Ovary (tissue), 9 donors: Measurements from ENCODE around the gene MYF6. TPM values are rescaled to one million over a fixed set of nuclear protein-coding genes. Genes with fewer than 3 reads are reported as not detected.

Experiments used
- DNase-seq, 5 donors: peaks; one replicate each; pipeline ENCODE4 v3.0.0-alpha.2; 2019 to 2020
- H3K27ac ChIP-seq, 2 donors: fragments of 200-600 bp; one replicate each; pipeline versions ENCODE4 v1.5.1 to v1.8.0; 2019 to 2022
- H3K27me3 ChIP-seq: fragments of 200-600 bp; one replicate; pipeline ENCODE4 v1.8.0; 2022
- H3K36me3 ChIP-seq: fragments of 200-600 bp; sonication (generic); one replicate; pipeline ENCODE4 v1.5.1; 2019
- H3K4me1 ChIP-seq: one replicate; pipeline ENCODE4 v1.8.1; 2013; ENCODE audit warnings: mild to moderate bottlenecking, moderate library complexity; ENCODE audit not compliant: insufficient read depth
- H3K4me3 ChIP-seq: fragments of 200-600 bp; sonication (generic); one replicate; pipeline ENCODE4 v1.5.1; 2017
- H3K9me3 ChIP-seq, 2 donors: fragments of 200-600 bp in 1 of 2; sonication (generic) in 1 of 2; one replicate each; pipeline versions ENCODE4 v1.5.1 to v1.8.1; 2013 to 2019; ENCODE audit warnings: mild to moderate bottlenecking in 1 of 2, moderate library complexity in 1 of 2
- EP300 ChIP-seq: sonication (generic); formaldehyde crosslinking; IDR thresholded peaks from one replicate; pipeline ENCODE4 v1.6.1; 2017; ENCODE audit warnings: antibody characterized with exemption
- POLR2A ChIP-seq: fragments of 450-650 bp; IDR thresholded peaks from one replicate; pipeline ENCODE4 v1.6.1; 2017; ENCODE audit warnings: antibody characterized with exemption, mild to moderate bottlenecking, moderate library complexity
- WGBS, 3 donors: extraction: QIAGEN DNeasy Blood & Tissue Kit in 1 of 3; methylation state at CpG; one replicate each; pipeline versions ENCODE4 v1.1.5 to v1.1.7; 2013 to 2017; 5-methylcytosine and 5-hydroxymethylcytosine counted together
- intact Hi-C, 4 donors: fragments of 100-400 bp; cut with DNase I; formaldehyde crosslinking; loops; one replicate each; pipeline versions ENCODE4 v1.11.0 to v1.15.1; 2022 to 2023
- polyA plus RNA-seq, 2 donors: library from polyadenylated mRNA; stranded (reverse); fragments of 200-250 nt in 1 of 2; fragments of 350-450 nt in 1 of 2; fragmentation: Illumina TruSeq in 1 of 2; extraction: RNeasy Lipid Tissue Mini Kit (QIAGEN cat#74804) in 1 of 2; gene quantifications; one replicate each; pipeline ENCODE4 v1.2.3, GENCODE V29; 2013 to 2014
- total RNA-seq, 7 donors: library from RNA; depleted of rRNA in 2 of 7; stranded (reverse); fragments of >200 nt in 2 of 7; fragmentation: NEBNext Ultra II Directional in 3 of 7; extraction: Animal tissue kit (Norgen Biotek cat#: 25700) in 3 of 7; gene quantifications; one replicate each; pipeline versions ENCODE4 v1.1.0 to v1.2.4, GENCODE V29; 2016 to 2023
- TF ChIP-seq, protein P1 (sequence below), 3 donors: fragments of 450-650 bp in 2 of 3; fragments of 200-600 bp in 1 of 3; IDR thresholded peaks; one replicate each; pipeline versions ENCODE4 v1.5.1 to v1.8.0; 2016 to 2022; ENCODE audit warnings: antibody characterized with exemption in 3 of 3, mild to moderate bottlenecking in 1 of 3
- donor health status: DM: no; HTN: no; CAD: no; lungs with moderate emphysema.
- donor health status: DM: no; HTN: no; CAD: no.
- donor health status: Bipolar disorder and iron deficiency.
- donor health status: DM: yes; HTN: yes; CAD: no.
- donor health status: DM: no; HTN: no; CAD: no.
- donor health status: DM: yes; HTN: yes; CAD: no.

The MYF6 gene
- total and polyA plus RNA-seq, 9 donors, result not detected

DNA sequence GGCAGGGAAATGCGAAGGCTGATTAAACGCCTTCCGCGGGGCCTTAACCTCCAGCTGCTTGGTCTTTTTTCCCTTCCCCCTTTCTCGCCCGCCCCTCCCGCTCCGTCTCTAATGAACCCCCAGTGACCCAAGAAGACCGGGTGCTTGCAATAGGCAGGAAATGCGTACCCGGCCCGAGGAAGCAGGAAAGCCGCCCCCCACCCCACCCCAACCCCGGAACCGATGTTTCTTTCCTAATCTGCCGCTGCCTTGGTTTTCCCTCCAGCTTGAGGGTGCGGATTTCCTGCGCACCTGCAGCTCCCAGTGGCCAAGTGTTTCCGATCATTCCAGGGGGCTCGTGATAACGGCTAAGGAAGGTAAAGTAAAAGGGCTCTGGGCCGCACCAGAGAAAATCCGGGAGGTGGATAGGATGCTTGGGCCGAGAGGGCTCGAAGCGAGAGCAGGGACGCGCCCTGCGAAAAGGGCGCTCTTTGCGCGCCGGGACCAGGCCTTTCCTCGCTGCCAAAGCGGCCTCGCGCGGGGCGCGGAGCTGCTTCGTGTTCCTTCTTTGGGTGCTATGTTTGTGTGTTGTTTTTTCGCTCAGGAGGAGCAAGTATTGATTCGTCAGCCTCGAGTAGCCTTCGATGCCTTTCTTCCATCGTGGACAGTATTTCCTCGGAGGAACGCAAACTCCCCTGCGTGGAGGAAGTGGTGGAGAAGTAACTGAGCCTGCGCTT lies 983 bp downstream of the MYF6 start:
- WGBS, 3 donors, result 14 to 15% (median 14%) methylated on average over 50 of the region's 50 CpGs
- no peak overlapping the region for H3K27ac ChIP-seq
- H3K27me3 ChIP-seq, result no peaks in the 10 kb centered on the region
- H3K4me1 ChIP-seq, result no peaks in the 10 kb centered on the region
- no peak overlapping the region for H3K4me3 ChIP-seq
- no peak for DNase-seq
- TF ChIP-seq POLR2A, result no peak
- TF ChIP-seq, protein P1, sequence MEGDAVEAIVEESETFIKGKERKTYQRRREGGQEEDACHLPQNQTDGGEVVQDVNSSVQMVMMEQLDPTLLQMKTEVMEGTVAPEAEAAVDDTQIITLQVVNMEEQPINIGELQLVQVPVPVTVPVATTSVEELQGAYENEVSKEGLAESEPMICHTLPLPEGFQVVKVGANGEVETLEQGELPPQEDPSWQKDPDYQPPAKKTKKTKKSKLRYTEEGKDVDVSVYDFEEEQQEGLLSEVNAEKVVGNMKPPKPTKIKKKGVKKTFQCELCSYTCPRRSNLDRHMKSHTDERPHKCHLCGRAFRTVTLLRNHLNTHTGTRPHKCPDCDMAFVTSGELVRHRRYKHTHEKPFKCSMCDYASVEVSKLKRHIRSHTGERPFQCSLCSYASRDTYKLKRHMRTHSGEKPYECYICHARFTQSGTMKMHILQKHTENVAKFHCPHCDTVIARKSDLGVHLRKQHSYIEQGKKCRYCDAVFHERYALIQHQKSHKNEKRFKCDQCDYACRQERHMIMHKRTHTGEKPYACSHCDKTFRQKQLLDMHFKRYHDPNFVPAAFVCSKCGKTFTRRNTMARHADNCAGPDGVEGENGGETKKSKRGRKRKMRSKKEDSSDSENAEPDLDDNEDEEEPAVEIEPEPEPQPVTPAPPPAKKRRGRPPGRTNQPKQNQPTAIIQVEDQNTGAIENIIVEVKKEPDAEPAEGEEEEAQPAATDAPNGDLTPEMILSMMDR (IDR thresholded peaks at IDR 0.05), result no peak
- TF ChIP-seq EP300, result no peak
- no peaks in the 10 kb centered on the region for H3K36me3 ChIP-seq
- intact Hi-C loops, result no loop called here
- peaks cover 0 to 4% of the 10 kb centered on the region in 2 donors for H3K9me3 ChIP-seq

DNA sequence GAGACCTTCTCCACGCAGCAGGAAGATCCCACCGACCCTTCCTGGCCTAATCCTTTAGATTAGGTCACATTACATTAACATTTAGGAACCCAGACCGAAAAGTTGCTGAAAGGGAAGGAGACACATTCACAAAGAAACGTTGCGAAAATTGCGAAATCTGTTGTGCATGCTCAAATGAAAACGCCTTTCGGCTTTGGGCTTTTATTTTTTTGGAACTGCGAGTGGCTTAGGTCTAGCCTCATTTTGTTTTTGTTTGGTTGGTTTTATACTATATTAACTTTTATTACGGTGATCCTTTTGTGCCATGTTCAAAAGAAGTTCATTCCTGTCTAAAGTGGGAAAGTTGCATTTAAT lies 1.5 kb downstream of the MYF6 start:
- intact Hi-C loops, result no loop called here
- Histone ChIP-seq H3K27ac (no peak overlapping the region), H3K4me3 (no peak overlapping the region), H3K36me3 (no peaks in the 10 kb centered on the region), H3K4me1 (no peaks in the 10 kb centered on the region), H3K27me3 (no peaks in the 10 kb centered on the region), H3K9me3 (peaks cover 0 to 4% of the 10 kb centered on the region in 2 donors)
- 66 to 72% (median 71%) methylated on average over 10 of the region's 10 CpGs for WGBS, 3 donors
- DNase-seq, result no peak
- no peak for TF ChIP-seq EP300
- TF ChIP-seq, protein P1 (IDR thresholded peaks at IDR 0.05), result no peak

DNA sequence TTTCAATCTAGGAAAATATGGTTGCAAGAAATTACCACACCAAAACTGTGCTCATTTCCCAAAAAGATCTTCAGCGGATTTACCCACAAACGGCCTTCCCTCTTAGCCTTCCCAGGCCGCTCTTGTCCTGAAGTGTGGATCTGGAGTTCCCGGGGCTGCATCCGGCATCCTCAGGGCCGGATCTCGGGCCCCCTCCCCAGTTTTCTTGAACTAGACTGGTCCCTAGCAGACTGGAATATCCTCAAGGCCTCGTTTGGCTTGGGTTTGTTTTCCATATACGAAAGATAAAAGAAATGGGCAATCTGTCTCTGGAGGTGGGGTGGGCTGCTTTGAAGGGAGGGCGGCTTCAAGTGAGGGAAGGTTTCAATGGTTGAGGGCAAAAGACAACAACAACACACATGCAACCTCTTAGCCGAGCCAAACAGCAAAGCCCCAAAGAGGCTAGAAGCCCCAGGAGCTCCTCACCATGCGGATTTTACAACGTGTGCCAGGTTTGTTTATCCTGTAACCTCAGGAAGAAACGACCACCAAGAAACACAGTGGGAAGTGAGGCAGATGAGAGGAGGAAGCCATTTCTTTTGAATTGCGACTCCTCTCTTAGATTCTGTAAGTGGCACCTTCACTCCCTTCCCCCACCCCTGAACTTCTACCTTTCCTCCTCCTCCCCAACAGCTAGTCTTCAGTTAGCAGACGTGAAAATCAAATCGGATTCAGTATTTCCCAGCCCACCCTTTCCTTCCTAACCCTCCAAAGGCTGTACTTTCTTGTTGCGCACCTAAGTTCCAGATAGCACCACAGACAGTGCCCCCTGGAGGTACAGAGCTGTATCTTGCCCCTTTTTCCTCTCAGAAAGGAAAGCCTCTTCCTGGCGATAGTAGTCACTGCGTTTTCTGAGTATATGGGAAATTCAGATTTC lies 2.6 kb downstream of the MYF6 start:
- intact Hi-C loops, result no loop called here
- H3K27me3 ChIP-seq, result no peaks in the 10 kb centered on the region
- TF ChIP-seq EP300 (no peak), POLR2A (no peak)
- TF ChIP-seq, protein P1 (IDR thresholded peaks at IDR 0.05), result no peak
- H3K27ac ChIP-seq, result no peak overlapping the region
- no peaks in the 10 kb centered on the region for H3K36me3 ChIP-seq
- H3K4me3 ChIP-seq, result no peak overlapping the region
- WGBS, 3 donors, result 77 to 82% (median 78%) methylated on average over 20 of the region's 20 CpGs
- no peak for DNase-seq
- peaks cover 0 to 4% of the 10 kb centered on the region in 2 donors for H3K9me3 ChIP-seq
- H3K4me1 ChIP-seq, result no peaks in the 10 kb centered on the region

DNA sequence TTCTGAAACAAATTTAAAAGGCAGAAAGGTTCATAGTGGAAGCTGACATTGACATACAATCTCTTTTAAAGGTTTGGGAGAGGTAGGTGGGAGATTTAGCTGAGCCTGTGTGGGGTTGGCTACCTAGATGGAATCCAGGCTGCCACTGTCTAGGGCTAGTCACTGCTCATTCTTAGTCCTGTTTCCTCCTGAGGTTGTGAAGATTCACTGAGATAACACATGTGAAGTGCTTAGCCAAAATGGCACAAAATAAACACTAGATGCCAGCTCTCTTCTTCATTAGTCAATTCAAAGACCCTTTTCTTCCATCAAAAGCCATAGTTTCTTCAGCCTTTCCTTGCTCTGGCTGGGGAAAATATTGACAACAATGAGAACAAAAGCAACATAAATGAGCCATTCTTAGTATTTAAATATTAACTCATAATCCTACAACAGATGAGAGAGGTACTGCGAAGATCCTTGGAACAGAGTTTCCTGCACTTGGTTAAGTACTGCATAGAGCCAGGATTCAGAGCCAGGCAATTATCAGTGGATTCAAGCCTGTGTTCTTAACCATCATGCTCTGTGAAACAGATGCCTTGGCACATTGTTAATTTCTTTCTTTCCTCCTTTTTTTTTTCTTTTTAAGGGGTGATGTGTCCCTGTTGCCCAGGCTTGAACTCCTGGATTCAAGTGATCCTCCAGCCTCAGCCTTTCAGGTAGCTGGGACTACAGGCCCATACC lies 3.5 kb downstream of the MYF6 start:
- H3K27ac ChIP-seq, result no peak overlapping the region
- 94 to 100% (median 96%) methylated on average over 1 of the region's 1 CpG for WGBS, 3 donors
- H3K27me3 ChIP-seq, result no peaks in the 10 kb centered on the region
- intact Hi-C loops, result no loop called here
- H3K9me3 ChIP-seq, result peaks cover 0 to 4% of the 10 kb centered on the region in 2 donors
- no peak overlapping the region for H3K4me3 ChIP-seq
- DNase-seq, result no peak
- TF ChIP-seq POLR2A, result no peak
- TF ChIP-seq, protein P1 (IDR thresholded peaks at IDR 0.05), result no peak
- no peak for TF ChIP-seq EP300
- H3K4me1 ChIP-seq, result no peaks in the 10 kb centered on the region
- no peaks in the 10 kb centered on the region for H3K36me3 ChIP-seq
